Measurements from ENCODE around the gene LRRTM3.

The LRRTM3 gene

GRCh38 chr10:67033878-67034277 is 108.0 kb downstream of the LRRTM3 start:
- no peak for DNase-seq (ENCODE audit: low read depth)

GRCh38 chr10:67036808-67037207 is 111.0 kb downstream of the LRRTM3 start:
- no peak for DNase-seq (ENCODE audit: low read depth)

GRCh38 chr10:67043041-67043440 is 117.2 kb downstream of the LRRTM3 start:
- DNase-seq (ENCODE audit: low read depth), result no peak

DNA sequence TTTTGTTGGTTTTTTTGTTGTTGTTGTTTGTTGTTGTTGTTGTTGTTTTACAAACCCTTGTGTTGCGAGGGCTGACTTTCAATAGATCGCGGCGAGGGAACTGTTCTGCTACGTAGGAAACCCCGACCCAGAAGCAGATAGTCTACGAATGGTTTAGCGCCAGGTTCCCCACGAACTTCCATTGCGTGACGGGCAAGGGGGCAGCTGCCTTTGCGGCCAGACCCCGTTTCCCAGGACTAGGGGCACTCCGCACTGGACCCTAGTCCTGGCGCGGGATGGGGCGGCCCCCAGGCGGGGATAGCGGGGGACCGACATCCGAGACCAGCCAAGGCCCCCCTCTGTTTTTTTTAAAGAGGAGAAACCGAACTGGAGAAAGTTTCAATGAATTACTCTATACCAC is 119.6 kb downstream of the LRRTM3 start:
- DNase-seq (ENCODE audit: low read depth), result no peak

DNA sequence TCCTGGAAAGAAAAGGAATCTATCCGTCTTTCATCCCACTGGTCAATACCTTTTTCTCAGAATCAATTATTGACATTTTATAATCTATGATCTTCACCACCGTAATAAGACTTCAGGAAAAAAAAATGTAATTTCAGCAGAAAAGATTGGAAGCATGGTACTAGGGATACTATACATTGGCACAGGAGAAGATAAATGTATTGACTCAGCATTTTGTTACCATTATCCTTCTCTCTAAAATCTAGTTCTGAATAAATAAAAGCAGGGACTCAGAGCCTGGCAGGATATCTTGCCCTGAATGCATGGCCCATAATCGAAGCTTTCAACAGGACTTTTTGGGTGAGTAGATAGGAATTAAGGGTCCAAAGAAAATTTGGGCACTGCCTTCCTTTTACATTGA is 120.7 kb downstream of the LRRTM3 start:
- no peak for DNase-seq (ENCODE audit: low read depth)

- no peak for DNase-seq (ENCODE audit: low read depth)
Measured at GRCh38 chr10:67049988-67050387, 124.2 kb downstream of the LRRTM3 start.

- no peak for DNase-seq (ENCODE audit: low read depth)
Measured at GRCh38 chr10:67050415-67050814, 124.6 kb downstream of the LRRTM3 start.

DNA sequence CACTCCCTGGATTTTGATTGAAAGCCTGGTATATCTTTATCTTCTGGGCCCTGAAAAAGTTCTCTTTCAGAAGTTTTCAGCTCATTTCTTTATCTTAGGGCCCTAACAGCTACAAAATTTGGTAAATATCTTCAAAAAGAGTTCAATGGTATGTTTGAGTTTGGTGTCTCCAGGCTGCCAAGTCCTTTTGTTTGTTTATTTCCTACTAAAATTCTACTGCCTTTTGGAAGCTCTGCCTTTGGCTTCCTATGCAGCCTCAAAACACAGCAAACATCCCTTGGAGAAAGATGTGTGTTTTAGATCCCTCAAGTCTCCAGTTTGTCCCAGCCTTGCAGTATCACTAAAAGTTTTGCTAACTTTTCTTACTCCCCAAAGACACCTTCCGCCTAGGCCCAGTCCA is 146.8 kb downstream of the LRRTM3 start:
- no peak for DNase-seq (ENCODE audit: low read depth)

GRCh38 chr10:67075491-67075971 is 149.7 kb downstream of the LRRTM3 start:
- DNase-seq (ENCODE audit: low read depth), result no peak

GRCh38 chr10:67076144-67076543 is 150.3 kb downstream of the LRRTM3 start:
- no peak for DNase-seq (ENCODE audit: low read depth)

DNA sequence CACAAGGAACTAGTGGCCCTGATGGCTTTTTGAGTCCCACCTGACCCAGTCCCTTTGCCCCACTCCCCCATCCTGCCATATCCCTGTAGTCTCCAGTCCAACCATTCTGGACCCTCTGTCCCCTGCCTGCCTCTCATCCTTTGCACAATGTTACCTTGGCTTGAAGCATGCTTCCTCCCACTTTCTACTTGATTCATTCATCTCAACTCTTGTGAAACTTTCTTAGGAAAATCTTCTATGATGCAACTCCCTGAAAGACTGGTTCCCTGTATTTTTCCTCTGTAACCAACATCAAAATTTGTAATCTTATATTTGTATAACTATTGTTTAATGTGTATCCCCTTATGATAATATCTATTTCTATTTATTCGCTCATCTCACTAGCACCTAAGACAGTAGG is 151.5 kb downstream of the LRRTM3 start:
- no peak for DNase-seq (ENCODE audit: low read depth)

GRCh38 chr10:67079126-67079525 is 153.3 kb downstream of the LRRTM3 start:
- DNase-seq (ENCODE audit: low read depth), result no peak

DNA sequence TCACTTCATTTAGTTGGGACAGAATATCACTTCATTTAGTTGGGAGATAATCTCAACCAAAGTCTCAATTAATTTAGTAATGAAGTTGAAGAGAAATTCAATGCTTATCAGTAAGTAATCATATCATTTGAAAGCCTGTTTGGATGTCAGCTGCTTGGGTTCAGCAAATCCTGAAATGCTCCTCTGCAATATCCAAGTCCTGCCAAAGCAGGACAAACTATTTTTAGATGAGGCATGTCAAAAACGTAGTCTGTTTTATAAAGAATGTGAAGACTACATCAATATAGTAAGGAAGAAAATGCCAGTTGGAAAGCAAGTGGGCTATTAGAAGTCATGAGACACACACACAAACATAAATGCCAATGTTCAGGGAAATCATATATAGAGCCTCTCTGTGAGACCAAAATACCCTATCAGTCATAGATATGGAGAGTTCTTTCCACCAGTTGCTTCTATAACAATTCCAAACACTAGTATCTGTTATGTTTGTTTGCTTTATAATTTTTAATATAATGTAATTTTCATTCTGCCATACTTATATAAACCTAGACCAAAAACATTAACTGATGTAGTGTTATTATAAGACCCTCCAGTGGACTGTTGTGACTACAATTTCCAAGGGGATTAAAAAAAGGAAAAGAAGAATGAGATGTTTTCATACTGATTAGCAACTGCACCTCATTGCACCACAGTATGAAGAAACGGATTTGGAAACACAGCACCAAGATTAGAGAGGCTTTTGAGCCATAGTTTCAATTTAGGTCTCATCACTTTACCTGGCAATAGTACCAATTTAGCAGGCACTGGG is 160.7 kb downstream of the LRRTM3 start:
- no peak for DNase-seq (ENCODE audit: low read depth)

DNA sequence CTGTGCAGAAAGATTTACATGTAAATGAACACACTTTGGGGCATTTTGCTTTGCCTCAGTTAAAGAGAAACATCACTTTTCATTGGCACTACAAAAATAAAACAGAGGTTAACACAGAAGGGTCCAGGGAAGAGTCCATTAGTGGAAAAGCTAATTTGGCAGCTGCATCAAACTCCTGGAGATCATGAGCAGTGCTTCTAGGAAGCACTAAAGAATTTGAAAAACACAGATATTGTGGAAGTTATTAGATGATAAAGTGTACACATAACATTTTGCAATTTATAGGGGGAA is 161.2 kb downstream of the LRRTM3 start:
- no peak for DNase-seq (ENCODE audit: low read depth)

DNA sequence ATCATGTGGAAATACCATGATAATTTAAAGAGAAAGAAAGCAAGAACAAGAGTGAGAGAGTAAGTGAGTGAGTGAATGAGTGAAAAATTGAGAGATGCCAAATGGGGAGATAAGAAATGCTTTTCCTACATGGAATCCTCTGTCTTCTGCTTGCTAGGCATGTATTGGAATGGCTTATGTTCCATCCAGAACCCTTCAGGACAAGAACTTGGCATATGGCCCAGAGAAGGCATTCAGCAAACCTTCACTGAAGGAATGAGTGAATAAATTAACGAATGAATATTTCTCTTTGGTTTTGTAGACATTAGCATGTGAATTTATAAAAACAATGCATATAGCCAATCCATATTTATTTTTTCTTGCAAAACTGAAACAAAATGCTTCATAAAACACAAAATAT is 162.2 kb downstream of the LRRTM3 start:
- DNase-seq (ENCODE audit: low read depth), result no peak

DNA sequence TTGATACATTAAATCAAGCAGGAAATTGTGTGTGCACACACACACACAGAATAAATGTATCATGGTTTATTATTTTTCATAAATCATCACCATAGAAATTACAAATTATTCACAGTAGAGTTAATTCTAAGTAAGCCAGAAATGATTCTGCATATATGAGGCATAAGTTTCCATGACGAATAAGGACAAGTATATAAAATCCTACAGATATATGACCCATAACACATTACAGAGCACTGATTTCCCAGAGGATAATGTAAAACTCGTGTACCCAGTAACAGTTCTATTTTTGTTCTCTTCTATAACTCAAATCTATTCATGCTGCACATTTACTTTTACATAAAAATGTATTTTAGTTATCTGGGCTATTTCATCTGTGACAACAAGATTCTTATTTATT is 169.7 kb downstream of the LRRTM3 start:
- DNase-seq (ENCODE audit: low read depth), result no peak

DNA sequence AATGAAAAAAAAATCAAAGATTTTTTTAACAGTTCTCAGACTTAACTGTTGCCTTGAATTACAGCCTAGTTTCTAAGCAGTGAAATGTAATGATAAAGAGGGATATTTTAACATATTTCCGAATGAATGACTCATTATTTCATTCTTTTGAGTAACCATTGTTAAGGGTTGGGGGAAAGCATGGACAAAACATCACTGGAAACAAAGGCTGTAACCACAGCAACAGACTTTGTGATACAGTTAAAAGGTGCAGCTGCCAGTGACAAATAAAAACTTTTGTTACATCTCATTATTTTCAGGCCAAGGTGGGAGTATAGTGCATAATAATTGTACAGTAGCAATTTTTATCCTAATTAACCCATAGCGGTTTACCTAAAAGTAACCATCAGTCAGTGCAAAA is 172.6 kb downstream of the LRRTM3 start:
- no peak for DNase-seq (ENCODE audit: low read depth)

DNA sequence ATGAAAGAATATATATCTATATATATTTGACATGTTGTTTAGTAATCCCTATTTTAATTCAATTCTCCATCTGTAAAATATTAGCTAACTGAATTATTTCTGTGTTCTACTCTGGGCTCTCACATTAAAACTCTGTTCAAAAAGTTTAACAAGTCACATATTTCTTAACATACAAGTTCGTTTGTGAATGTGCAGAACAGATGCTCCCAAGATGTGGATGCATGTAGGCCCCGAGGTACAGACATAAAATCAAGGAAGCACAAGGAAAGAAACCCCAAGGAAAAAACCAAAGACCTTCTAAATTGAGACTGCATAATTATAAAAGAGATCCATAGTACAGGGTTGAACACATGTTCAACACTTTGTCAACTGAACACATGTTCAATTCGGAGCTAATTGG is 175.1 kb downstream of the LRRTM3 start:
- no peak for DNase-seq (ENCODE audit: low read depth)

- DNase-seq (ENCODE audit: low read depth), result no peak
Measured at GRCh38 chr10:67107670-67108069, 181.8 kb downstream of the LRRTM3 start.

DNA sequence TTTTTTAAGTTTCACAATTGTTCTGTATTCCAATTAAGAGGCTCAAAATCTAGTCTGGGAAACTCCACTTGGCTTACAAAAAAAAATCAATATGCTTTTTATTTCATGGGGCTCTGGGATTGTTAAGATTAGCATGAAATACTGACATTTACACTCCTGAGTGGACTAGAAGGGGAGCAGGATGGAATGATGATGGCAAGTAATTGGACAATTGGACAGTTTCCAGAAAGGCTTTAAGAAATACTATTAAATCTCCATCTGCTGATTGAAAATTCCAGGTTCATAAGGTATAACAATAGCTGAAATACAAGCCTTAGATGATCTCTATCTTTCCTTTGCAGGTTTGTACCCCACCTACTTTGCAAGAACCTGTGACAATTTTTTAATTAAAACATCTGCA is 184.4 kb downstream of the LRRTM3 start:
- DNase-seq (ENCODE audit: low read depth), result no peak

GRCh38 chr10:67112765-67113164 is 186.9 kb downstream of the LRRTM3 start:
- no peak for DNase-seq (ENCODE audit: low read depth)

DNA sequence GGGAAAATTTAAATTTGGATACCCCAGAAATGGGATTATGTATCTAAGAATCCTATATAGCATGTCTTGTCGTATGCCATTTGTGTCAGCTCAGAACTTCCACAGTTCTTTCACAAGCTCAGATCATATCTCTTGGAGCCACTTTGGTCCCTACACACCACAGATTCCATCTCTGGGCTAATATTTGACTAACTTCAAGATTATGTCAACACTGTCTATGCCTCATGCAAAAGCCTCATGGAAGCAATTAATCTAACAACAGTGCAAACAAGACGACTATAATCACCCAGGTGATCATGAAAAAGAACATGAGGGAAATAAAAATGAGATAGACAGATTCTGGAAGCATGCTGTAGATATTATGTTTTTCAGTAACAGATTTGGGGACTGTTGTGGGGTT is 189.1 kb downstream of the LRRTM3 start:
- DNase-seq (ENCODE audit: low read depth), result no peak

DNA sequence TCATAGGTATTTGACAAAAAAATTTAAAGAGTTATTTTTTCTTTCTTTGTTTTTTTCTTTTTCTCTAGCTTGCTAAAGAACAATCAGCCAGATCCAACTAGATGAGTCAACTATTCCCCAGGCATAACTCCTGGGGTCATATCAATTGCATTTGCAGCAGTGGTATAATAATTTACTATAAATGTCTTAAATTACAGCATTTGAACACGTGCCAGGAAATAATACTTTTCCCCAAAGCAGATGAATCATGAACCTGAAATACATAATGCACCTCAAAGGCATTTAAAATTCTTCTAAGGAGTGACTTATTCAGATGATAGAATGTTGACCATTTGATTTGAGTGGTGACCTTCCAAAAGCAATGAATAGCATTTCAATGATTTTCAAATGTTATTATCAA is 190.1 kb downstream of the LRRTM3 start:
- no peak for DNase-seq (ENCODE audit: low read depth)

- no peak for DNase-seq (ENCODE audit: low read depth)
Measured at GRCh38 chr10:67119651-67120050, 193.8 kb downstream of the LRRTM3 start.

DNA sequence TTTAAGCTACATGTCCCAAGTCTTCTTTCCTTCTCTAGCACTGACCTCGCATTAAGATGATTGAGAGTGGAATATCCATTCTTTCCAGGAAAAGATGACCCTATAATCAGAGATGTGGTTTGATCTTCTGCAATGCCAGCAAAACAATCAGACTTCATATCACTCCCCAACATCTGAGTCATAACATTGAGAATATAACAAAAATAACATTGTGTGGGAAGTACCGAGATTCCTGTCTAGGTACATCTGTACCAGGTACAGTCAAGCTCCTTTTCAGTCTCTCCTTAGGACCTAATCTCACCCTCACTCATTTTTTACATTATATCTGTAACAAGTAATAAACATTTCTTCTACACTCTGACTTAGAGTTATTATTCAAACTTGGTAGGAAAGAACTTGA is 201.6 kb downstream of the LRRTM3 start:
- DNase-seq (ENCODE audit: low read depth), result no peak

Measured in fibroblast of gingiva (primary cell).